TTC549 (cell line): ENCODE measurements around the gene ZNF775.

ENCODE experiments used
- FAIRE-seq: peaks from 2 replicates; lab custom pipeline; 2012; peaks lifted over from hg19 to GRCh38; lab: Jason Lieb, UNC

ZNF775 gene

DNA sequence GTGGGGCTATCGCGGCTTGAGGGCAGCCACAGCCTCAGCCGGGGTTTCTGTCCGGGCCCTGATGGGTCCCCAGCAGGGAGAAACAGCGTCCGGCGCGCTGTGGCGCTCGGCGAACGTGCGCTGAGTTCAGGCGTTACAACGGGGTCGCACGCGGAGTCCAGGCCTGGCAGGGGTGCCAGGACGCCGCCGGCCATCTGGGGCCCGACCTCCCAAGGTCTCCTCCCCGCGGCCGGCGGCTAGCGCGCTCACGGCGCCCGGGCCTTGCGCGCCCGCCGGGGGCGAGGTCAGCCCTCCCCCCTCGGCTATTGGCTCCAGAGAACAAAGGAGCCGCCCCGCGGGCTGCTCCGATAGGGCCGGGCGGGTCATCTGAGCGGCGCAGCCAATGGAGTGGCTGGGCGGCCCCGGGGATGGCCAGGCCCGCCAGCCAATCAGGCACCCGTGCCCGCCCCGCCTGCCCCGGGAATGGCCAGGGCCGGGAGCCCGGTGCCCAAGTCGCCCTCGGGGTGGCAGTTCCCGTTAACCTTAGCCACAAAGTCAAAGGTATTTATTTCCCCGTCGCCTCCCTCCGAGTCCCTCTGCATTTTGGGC is at the start of gene ZNF775:
TSS of gene ZNF775 (plus strand) at position 478 of the 588 bp plus-strand sequence. CDS start 9,141 bp downstream, outside the sequence.
- no peak for FAIRE-seq

DNA sequence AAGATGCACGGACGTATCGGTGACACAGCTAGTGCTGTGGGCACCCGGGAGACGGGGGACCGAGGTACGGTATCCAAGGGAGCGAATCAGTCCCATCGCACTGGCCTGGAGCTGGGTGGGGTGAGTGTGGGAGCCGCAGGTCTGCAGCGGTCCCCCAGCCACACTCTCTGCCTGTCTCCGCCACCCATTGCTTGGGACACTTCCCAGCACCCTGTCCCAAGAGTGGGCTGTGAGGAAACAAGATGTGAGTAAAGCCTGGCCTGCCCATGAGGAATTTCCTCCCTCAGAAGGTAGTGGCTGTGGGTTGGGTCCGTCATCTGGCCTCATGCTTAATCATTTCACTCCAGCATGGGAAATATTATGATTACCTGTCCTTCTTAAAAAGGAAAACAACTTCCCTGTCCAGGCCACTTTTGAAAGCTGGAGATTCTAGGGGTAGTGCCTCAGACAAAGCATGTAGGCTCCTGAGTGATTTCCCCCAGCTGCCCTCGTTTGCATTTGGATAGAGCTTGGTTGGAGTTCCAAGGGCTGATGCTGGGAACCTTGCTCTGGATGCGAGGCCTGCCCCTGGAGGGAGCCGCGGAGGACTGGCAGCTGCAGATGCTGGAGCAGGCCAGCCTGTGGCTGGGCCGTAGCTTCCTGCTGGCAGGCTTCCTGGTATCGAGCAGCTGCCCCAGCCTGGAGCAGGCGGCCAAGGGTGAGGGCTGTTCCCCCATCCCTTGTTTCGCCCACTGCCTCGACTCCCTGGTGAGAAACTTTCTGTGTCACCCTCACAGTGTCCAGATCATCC is 49.6 kb upstream of the ZNF775 start:
- FAIRE-seq: no peak

GRCh38 chr7:150330211-150330885 is 48.8 kb upstream of the ZNF775 start:
- FAIRE-seq: no peak

GRCh38 chr7:150332852-150333635 is 46.1 kb upstream of the ZNF775 start:
- no peak for FAIRE-seq

DNA sequence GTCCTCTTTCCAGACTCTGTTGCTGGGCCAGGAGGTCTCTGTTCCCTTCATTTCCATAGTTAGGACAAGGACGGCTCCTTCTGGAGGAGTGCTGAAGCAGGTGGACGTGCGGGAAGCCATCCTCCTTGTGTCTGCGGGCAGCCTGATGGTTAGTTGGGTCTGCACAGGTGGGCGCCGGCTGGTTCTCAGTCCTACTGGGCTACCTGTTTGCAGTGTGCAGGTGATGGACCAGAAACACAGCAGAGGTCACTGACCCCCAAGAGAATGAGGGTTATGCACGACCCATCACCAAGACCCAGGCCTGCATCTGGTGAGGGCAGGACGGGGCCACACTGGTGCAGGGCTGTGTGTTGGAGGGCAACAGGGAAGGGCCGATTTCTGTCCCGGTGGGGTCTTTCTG is 45.5 kb upstream of the ZNF775 start:
- FAIRE-seq: no peak

GRCh38 chr7:150334108-150334507 is 45.0 kb upstream of the ZNF775 start:
- FAIRE-seq: no peak

GRCh38 chr7:150335108-150335773 is 43.9 kb upstream of the ZNF775 start:
- no peak for FAIRE-seq

DNA sequence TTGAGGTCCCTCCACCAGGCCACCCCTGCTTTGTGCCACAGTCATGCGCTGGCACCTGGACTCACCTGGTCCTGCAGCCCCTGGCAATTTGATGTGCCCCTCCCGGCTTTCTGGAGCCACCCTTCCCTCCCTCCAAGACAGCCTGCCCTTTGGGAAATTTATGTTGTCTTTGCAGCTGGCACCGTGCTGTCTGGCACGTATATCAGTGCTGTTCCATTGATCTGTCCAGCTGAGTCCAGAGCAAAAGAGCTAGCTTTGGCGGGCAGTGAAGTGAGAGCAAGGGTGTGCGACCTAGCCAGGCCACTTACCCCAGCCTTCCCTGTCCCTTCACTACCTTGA is 43.4 kb upstream of the ZNF775 start:
- FAIRE-seq: no peak

DNA sequence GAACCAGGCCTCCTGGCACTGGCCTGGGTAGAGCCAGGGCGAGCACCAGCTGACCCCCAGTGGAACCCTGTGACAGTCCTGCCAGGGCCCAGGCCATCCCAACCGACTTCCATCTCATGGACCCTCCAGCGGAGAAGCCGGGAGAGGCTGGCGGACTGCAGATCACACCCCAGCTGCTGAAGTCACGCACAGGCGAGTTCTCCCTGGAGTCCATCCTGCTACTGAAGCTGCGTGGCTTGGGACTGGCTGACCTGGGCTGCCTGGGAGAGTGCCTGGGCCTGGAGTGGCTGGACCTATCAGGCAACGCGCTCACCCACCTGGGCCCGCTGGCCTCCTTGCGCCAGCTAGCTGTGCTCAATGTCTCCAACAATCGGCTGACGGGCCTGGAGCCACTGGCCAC is 42.4 kb upstream of the ZNF775 start:
- FAIRE-seq: no peak

GRCh38 chr7:150337179-150337578 is 42.0 kb upstream of the ZNF775 start:
- no peak for FAIRE-seq

- no peak for FAIRE-seq
Measured at GRCh38 chr7:150337659-150338081, 41.5 kb upstream of the ZNF775 start.

DNA sequence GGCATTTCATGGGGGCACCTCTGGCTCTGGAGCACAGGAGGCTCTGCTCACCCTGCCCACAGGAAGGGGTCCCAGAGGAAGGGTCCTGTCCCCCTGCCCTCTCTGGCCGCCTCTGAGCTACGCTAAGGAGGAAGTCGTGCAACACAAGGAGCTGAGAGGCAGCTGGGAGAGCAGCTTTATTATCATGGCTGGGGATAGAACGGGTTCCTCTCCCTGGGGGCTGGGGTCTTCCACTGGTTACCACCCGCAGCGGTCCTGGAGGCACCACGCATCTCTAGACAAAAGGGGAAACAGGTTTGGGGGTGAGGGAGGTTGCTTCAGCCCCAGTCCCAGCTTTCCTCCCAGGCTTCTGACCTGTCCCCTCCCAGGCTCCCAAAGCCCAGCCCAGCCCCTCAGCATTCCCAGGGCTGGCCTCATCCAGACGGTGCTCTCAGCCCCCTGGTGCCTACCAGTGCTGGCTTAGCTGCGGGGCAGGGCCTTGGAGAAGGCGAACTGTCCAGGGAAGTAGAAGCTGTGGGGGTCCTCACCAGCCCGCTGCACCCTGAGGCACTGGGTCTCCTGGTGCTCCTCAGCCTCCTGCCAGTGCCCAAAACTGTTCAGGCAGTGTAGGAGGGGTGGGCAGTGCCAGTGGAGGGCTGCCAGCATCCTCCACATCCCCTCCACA is 40.8 kb upstream of the ZNF775 start:
- FAIRE-seq: no peak

DNA sequence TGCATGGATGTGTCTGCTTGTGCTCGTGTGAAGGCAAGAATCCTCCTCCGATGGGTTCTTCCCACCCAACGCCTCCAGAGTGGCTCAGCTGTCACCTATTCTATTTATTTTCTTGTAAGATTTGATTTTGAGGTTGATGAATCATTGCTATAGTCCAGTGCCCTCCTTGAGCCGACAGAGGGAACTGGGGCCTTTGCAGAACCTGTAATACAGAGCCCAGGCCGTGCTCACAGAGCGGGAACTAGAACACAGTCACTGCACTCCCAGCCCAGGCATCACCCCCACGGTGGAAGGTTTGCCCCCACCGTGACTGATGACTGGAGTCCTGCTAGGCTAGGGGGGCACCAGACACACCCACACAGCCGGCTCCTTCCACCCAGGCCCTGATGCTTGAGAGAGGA is 39.7 kb upstream of the ZNF775 start:
- FAIRE-seq: no peak

GRCh38 chr7:150340024-150340749 is 38.9 kb upstream of the ZNF775 start:
- FAIRE-seq: no peak

DNA sequence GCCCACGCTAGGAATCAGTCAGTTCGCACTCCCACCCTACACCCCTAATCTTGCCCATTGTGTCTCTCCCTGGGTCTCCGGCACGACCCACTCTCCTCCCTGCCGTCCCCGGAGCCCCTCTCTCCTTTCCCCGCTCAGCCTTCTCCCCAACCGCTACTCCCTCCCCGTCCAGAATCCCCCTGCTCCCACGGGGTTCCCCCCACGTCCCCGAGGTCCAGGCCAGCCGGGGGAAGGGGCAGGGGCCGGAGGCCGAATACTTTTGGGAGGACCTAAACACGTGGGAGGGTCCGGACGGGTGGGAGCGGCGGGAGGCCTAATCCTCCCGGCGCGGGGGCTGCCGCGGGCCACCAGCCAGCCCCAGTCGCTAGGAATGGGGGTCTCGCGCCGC is 38.3 kb upstream of the ZNF775 start:
- no peak for FAIRE-seq

DNA sequence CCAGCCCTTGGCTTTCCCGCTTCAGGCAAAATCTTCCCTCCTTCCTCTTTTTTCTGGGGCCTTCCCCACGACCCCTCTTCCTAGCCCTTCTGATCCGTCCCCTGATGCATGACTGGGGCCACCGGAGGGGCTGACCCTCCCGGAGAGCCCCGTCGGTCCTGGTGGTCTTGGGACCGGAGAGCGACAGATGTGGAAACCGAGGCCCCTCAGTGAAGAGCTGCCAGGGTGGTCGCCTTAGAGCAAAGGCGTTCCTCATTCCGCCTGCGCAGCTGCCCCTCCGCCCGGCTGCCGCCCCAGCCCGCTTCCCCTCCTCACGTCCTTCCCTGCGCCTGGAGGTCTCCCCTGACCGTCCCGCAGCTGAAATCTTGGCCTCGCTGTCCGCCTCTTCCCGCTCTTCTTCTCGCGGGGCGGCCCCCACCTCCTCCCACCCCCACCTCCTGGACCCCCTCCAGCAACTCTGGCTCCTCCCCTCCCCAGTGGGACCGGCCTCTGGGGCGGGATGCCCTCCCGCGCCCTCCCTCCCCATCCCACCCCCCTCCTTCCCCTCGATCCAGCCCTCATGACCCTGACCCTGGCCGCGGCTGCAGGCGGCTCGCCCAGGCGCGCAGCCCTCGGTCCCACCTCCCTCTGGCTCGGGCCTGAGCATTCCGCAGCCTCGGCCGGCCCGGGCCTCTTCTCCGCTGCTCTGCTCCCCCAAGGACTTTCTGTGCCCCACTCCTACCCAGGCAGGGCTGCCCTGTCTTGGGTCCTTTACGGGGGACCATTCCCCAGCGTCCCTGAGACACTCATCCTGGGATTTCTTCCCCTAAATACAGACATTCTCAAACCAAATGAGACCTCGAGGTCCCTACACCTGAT is 37.6 kb upstream of the ZNF775 start, which contains the start of gene RARRES2:
TSS of gene RARRES2 (minus strand) at position 367 of the 858 bp plus-strand sequence. CDS start 1,020 bp downstream, outside the sequence.
- no peak for FAIRE-seq

DNA sequence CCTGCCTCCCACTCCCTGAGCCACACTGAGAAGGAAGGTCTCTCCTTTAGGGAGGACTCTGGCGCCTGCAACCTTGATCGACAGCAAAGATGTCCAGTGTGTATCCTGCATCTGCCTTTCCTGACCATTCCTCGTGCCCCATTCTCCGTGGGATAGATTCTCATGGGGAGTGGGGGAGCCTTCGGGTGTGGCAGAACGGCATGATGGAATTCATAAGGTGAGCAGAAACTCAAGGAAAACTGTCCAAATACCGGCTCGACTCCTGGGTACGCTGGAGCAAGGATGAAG is 37.1 kb upstream of the ZNF775 start:
- no peak for FAIRE-seq

GRCh38 chr7:150343225-150343624 is 35.9 kb upstream of the ZNF775 start:
- FAIRE-seq: no peak

DNA sequence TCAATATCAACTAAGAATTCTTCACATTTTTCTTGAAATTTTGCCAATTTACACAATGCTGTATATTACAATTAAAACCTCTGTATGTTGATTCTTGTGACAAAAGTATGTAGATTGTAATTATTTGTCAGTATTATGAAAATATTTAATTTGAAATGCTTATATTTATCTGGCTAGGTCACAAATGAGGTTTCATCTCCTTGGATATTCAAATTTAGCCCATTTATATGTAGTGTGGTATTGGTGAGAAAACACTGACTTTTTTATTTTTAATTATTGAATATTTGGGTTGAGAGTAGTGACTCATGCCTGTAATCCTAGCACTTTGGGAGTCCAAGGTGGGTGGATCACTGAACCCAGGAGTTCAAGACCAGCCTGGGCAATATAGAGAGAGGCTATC is 34.8 kb upstream of the ZNF775 start:
- FAIRE-seq: no peak

- FAIRE-seq: no peak
Measured at GRCh38 chr7:150345012-150345411, 34.1 kb upstream of the ZNF775 start.
